Heart left ventricle (tissue), 13 donors: Measurements from ENCODE around the gene PANK1.

Experiments
- CTCF ChIP-seq, 12 donors: fragments of 200-600 bp; sonication (generic) in 4 of 12; IDR thresholded peaks; one replicate each; pipeline versions ENCODE4 v1.5.0 to v1.8.0; 2018 to 2022; ENCODE audit warnings: antibody characterized with exemption in 12 of 12, mild to moderate bottlenecking in 5 of 12
- POLR2A ChIP-seq, 2 donors: fragments of 450-650 bp; IDR thresholded peaks; one replicate each; pipeline ENCODE4 v1.6.1; 2017; ENCODE audit warnings: antibody characterized with exemption in 2 of 2, mild to moderate bottlenecking in 2 of 2, moderate library complexity in 2 of 2
- donor health status: ischemic (EF 13 %, LVEDD 7.1; RV severe dilation, severe dysfunction).
- donor health status: DM: no; HTN: yes; CAD: no.
- donor health status: DM: no; HTN: no; CAD: no.
- donor health status: ischemic (EF 25% LVEDD 6.9; RV normal size, moderate dysfunction).
- donor health status: ischemic (EF 25% LVEDD 5.7; RV mildly dilated, moderate dysfunction).
- donor health status: ischemic (EF 35%, LVEDD 5.7; RV mildly dilated, moderate dysfunction).
- donor health status: nonischemic (EF 11% LVEDD 7.7; RV severe dilation, severe dysfunction).
- donor health status: DM: yes; HTN: yes; CAD: no.
- donor health status: PGD.
- donor health status: ischemic (EF 29% LVEDD 5.4; RV normal size, mild dysfunction).
- donor health status: nonischemic (EF 23%, LVEDD 6.1; RV moderate dilation, normal function).

- TF ChIP-seq CTCF (IDR thresholded peaks at IDR 0.05) (no peak), POLR2A (IDR thresholded peaks at IDR 0.05) (no peak)
Measured at GRCh38 chr10:89645742-89646172, 715 bp upstream of the PANK1 start.
